Activated CD4-positive, alpha-beta T cell treated with anti-CD3 and anti-CD28 coated beads for 48 hours (primary cell): Measurements from ENCODE around the gene ZIC5.

Experiments used
- DNase-seq: peaks from one replicate; pipeline ENCODE4 v3.0.0-alpha.2; 2020

Gene ZIC5

DNA sequence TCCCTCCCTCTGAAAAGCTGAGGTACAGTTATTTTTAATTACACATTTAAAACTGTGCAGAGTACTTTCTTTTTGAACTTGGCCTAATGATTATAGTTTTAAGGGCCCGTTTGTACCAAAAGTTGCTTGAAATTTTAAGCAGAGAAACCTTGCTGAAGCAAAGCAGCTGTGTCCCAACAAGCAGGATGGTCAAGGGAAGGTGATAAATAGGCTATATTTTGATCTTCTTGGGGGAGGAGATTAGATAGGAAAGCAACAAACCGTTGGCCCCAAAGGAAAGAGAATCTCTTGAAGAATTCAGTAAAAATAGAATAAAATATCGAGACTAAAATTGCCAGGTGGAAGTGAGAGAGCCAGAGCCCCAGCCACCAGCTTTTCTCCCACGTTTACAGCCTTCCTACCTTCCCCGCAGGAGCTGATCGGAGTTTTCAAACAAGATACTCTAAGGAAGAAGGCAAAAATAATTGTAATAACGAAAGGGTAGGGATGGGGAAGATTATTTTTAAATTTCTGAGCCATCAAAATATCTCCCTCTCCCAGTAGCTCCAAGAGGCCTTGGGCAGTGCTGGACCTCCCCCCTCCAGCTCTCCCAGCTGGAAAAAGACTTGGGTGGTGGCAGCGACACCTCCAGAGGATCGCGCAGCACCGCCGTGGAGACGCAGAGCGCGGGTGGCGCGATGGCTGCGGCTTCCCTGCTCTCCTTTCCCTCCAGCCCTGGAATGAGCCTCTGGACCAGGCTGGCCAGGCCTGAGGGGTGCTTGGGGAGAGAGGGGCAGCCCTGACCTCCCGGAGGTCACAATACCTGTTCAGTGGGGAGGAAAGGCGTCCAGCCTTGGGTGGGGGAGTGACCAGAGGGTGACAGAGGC, 15.8 kb upstream of the ZIC5 start:
- DNase-seq: no peak

DNA sequence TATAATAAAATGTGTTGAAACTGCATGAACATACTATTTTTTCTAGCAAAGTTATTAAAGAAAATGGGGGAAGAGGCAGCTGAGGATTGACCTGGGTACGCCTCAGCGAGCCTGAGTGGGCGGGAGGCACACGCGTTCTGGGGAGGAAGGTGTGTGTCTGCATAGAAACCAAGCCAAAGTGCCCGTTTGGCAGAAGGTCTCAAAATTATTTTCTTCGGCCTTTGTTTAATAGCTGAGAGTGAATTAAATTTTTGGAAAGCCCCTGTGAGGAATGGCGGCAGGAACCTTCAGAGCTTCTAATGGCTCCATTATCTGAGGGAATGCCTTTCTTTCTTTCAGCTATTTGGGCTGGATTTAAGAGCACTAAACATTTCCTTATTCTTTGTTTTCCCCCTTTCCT, 15.2 kb upstream of the ZIC5 start:
- no peak for DNase-seq

DNA sequence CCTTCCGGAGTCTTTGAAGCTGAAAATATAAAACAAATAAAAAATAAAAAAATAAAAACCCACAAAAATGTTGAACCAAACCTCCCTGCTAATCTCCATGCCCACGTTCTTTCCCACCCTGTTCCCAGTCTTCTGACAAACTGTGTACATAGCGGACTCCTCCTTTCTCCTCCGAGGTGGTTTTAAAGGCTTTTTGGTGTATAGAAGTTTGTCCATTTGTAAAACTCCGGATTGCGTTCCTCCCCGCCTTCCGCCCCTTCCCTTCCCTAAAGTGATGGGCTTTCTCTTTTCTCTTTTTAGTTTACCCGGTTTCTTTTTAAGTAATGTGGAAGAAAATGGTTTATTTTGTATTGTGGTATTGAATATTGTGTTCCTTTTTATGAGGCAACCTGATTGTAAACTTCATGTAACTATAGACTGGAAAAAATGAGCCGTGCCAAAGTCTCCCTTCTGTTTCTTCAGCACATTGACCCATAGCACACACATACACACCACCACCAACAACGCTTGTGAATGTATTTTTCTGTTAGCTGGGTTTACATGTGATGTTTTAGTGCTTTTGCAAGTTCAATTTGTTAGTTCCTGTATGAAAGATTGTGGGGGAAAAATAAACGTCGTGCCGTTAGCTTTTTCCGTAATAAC, 14.4 kb upstream of the ZIC5 start:
- no peak for DNase-seq

DNA sequence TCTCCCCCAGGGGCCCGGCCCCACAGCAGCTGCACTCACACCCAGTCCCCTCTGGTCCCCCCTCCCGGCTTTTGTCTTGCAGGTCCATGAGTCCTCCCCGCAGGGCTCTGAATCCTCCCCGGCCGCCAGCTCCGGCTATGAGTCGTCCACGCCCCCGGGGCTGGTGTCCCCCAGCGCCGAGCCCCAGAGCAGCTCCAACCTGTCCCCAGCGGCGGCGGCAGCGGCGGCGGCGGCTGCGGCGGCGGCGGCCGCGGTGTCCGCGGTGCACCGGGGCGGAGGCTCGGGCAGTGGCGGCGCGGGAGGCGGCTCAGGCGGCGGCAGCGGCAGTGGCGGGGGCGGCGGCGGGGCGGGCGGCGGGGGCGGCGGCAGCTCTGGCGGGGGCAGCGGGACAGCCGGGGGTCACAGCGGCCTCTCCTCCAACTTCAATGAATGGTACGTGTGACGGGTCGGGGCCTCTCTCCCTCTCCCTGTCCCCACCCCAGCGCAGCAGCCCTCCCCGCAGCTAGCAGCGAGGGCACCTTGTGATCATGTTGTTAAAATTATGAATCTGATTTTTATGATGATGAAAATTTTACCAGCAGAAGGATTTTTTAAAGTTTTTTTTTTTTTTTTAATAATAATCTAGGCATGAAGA, 13.8 kb upstream of the ZIC5 start:
- peak; percentile 24 for DNase-seq

DNA sequence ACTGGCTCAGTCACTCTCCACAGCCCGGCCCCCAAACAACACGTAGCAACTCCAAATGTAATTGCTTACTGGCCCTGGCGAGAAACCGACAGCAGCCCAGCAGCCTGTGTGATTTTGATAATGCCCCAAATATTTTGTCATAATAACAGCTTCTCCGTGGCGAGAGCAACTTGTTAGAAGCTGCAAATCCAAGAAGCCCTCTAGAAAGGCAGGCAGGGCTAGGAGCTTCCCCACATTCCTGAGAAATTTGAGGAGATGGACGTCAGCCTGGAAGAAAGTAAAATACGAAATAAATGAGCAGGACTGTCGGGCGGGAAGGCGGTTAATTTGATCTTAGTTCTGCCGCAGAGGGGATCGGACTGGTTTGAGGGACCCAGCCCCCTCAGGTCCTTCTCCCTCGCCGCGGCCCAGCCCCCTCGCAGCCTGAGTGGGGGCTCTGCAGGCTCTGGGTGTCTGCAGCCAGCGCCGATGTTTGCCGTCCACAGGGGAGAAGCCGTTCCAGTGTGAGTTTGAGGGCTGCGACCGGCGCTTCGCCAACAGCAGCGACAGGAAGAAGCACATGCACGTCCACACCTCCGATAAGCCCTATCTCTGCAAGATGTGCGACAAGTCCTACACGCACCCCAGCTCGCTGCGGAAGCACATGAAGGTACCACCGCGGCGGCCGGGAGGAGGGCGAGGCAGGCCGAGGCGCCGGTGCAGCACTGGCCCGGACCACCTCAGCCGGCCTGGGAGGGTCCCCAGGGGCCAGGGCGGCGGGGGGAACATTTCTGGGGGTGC, 13.1 kb upstream of the ZIC5 start:
- DNase-seq: peak; percentile 35

DNA sequence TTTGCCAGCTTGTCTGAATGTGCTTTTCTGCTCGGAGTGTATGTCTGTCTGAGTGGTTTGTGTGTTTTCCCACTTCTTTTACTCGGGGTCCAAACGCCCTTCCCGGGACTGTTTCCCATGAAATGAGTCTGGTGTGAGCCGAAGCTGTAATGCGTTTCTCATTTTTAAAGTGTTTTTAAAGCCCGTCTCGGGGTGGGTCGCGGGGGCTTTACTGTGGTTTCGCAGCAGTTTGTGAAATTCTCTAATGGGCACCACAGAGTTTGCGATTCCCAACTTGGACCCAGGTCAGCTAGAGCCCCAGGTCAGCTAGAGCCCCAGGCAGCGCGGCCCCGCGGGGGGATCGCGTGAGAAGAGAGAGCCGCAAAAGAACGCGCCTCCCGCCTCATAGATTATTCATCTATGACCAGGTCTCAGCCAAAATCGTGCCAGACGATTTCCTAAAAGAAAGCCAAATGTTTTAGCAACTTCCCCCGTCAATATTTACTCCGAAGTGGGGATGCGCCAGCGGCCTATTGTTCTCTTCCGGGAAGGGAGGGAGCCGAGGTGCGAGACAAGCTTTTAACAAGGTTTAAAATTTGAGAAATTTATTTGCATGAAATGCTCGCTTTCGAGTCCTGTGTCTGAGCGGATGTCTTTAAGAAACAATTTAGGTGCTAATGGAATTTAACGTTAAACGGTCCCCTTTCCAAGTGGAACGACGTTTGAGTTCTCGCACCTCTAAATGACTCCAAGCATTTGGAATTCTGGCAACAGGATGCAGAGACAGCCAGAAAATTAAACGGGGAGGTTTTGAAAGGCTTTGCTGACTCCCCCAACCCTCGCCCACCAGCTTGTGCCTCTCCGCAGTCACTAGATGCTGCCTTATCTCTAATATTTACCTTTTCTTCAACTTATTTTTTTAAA, 12.2 kb upstream of the ZIC5 start:
- DNase-seq: no peak

DNA sequence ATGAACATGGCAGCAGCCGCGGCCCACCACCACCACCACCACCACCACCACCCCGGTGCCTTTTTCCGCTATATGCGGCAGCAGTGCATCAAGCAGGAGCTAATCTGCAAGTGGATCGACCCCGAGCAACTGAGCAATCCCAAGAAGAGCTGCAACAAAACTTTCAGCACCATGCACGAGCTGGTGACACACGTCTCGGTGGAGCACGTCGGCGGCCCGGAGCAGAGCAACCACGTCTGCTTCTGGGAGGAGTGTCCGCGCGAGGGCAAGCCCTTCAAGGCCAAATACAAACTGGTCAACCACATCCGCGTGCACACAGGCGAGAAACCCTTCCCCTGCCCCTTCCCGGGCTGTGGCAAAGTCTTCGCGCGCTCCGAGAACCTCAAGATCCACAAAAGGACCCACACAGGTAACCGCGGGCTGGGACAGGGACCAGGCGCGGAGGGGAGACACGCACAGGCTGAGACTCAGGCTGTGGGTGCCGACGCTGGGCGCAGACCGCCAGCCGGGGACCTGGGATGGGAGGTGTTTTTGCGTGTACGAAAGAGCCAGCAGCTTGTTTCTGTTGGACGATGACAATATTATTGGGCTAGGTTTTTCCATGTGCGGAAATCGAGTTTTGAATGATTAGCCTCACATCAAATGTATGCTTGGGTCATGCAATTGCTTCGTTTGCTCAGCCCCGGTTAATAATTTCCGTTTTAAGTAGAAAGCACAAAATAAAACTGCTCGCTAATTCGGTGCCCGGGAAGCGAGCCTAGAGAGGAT, 11.3 kb upstream of the ZIC5 start:
- DNase-seq: no peak

DNA sequence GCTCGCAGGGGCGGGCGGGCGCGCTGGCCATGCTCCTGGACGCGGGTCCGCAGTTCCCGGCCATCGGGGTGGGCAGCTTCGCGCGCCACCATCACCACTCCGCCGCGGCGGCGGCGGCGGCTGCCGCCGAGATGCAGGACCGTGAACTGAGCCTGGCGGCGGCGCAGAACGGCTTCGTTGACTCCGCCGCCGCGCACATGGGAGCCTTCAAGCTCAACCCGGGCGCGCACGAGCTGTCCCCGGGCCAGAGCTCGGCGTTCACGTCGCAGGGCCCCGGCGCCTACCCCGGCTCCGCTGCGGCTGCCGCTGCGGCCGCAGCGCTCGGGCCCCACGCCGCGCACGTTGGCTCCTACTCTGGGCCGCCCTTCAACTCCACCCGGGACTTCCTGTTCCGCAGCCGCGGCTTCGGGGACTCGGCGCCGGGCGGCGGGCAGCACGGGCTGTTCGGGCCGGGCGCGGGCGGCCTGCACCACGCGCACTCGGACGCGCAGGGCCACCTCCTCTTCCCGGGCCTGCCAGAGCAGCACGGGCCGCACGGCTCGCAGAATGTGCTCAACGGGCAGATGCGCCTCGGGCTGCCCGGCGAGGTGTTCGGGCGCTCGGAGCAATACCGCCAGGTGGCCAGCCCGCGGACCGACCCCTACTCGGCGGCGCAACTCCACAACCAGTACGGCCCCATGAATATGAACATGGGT, 10.6 kb upstream of the ZIC5 start:
- DNase-seq: no peak

DNA sequence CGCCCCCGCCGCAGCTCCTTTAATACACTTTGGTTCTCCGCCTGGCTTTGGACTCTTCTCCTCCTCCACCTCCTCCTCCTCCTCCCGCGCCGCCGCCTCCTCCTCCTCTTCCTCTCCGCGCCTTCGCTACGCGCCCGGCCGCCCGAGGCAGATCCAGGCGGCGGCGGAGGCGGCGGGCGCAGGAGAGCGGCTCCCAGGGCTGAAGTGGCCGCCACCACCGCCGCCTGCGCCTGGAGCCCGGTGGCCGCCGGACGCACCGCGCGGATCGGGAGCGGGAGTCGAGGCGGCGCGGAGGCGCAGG, 10.1 kb upstream of the ZIC5 start, which contains the start of gene ZIC2:
TSS of gene ZIC2 (plus strand) at position 50 of the 301 bp plus-strand sequence. CDS start 281 bp downstream, outside the sequence.
- no peak for DNase-seq

DNA sequence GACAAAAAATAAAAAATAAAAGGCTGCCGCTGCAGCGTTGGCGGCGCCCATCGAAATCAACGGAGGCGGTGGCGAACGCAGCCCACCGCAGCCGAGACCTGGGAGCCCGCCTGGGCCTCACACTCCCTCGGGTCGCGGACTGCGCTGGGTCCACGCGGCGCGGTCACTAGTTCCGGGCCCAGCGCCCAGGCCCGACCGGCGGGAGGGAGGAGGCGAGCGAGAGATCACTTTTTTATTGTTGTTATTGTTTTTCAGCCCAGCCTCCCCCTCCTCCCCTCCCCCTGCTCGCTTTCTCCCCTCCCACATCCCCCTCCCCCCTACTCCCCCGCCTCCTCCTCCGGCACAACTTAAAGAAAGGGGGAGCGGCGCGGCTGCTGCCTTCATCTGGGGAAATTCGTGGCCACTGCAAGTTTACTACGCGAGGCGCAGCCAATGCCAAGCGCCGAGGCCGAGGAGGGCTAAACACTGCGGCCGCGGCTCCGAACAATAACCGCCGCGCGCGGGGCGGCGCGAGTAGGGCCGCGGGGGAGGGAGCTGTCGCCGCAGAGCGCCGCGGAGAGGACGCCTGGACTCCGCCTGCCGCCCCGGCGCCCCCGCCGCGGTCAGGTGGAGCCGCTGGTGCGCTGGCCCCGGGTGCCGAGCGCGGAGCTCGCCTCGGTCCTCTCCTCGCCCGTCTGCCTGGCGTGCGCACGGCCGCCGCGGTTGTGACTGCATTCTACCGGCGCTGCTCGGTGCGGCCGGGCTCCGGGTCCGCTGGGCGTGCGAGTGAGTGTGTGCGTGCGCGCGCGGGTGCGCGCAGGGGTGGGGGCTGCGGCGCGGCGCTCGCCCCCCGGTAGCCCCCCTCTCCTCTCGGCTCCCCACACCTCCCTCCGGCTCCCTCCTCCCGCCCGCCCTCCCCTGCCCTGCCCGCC, 9.5 kb upstream of the ZIC5 start:
- no peak for DNase-seq

DNA sequence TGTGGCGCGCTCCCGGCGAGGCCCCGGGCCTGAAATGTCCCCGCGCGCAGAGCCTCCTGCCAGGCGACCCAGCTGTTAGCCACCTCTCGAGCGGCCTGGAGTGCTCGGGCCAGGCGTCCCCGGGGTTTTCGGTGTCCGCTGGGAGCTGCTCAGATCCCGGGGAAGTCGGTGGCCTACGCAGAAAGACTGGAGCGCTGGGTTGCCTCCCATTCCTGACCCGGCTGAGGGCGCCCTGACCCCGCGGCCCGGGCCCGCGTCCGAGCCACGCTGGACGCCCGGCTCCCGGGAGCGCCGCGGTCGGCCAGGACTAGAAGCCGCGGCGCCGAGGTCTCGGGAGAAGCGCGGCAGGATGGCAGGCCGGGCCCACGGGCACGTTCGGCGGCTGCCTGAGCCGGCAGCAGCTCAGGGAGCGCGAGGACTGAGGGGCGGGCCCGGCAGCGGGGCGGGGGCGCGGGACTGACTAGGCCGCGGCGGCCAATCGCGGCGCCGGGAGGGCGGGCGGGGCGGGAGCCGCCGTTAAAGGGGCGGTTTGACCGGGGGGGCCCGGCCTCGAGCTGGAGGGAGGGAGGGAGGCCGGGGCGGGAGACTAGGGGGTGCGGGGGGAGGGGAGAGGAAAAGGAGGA, 8.7 kb upstream of the ZIC5 start:
- DNase-seq: peak; percentile 71

DNA sequence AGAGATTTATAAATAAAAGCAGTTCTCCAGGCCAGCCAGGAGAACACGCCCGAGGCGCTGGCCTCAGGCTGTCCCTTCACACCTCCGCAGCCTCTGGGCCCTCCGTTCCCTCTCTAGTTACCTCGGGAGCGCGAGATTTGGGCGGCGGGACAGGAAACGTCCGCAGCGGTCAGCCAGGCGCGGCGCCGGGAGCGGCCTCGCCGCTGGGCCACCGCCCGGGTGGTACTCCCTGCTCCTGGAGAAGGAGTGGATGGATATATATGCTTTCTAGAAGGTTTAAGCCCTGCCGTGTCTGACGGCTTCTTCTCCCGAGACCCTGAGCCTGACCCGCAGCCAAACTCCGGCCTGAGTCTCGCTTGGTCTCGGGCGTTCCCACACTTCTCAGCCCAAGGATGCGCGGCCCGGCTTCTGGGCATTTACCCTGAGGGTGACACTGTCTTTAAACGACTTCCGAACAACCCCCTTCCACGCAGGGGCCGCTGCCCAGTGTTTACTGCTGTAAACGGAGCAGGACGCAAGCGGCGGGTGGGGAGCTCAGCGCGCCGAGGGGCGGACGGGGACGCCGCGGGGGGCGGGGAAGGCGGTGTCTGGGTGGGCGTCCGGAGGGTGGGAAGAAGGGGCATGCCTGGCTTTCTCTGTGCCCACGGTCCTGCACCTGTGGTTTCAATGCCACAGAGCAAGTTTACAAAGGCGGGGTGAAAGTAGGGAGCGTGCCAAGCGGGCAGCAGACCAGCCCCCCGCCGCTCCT, 8.1 kb upstream of the ZIC5 start:
- DNase-seq: no peak

DNA sequence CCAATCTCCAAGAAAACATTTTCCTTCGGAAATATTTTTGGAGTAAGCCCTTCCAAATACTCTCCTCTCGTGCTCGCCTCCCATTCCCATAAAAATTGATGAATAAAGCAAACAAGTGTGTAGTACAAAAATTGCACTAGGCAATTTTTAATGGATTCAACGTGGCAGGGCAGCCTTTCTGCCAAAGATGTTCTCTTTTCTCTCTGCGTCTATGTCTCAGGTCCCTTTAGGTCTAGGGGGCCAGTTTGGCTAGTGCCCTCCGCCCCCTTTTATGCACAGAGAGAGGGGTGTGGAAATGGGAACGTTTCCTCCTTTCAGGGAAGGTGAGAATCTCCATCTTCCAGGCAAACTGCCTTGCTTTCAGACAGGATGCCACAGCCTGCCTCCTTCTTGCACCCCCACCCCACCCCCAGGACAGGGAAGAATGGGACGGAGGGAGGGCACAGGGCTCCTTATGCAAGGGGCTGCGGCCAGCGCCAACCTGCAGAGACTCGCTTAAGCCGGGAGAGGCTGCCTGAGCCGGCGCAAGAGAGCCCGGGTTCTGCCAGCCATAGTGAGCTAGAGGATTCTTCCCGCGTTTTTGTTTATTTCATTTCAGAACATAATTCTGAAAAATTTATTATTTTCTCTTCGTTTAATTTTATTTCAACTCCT, 7.4 kb upstream of the ZIC5 start:
- no peak for DNase-seq

DNA sequence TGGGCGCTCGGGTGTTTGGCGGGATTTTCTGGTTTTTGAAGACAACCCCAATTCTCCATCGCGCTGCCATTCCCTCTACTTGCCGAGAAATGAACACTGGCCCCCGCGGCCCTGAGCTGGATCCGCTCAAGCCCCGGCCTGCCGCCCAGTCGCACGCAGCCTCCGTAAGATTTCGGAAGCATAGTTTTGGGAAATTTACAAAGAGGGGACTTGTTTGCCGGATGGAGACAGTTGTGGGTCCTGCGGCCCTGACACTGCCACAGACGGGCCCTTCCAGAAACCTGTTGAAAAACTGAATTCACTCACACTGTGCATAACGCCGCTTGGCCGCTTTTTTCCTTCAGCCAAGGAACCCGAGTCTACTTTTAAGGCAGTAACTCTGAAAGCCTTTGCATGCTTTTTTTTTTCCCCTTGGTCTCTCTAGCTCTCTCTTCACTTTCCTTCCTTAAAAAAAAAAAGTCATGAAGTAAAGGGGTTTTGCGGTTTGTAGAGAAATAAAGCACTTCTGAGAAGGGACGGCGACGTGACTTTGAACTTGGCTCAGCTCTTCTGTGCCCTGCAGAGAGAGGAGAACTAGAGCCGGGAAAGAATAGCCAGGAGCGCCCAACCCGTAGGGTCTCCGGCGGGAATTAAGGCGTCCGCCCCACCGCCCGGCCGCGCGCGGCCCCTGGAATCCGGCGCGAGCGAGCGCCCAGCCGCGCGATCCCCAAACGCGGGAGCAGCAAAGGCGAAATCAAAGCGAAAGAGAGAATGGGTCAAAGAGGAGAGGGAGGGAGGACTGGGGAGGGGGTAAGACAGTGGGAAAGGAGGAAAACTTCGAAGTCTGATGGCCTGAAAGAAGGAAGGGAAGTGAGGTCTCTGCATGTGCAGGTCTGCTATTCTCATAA, 6.6 kb upstream of the ZIC5 start:
- no peak for DNase-seq

DNA sequence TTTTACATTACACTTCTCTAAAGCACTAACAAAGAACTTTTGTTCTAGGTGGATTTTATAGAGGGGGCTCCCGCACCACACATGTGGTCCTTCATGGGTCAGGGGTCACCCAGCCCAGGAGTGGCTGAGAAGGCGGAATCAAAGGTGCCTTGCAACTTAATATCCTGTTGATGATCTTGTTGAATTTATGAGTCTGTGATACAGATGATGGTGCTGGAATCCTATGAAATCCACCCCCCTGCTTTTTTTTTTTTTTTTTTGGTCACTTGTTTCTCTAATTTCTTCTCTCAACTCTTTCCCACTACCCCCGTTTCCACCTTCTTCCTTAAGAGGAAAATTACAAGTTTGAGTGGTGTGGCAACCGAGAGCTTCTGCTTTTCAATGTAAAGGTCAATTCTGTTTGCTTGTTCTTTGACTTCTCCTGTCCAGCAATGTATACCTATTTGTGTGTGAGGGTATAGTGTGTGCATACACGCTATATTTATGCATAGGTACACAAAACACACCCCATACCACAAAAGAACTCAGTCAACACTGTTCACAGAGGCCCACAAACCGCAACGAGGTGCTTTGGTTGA, 5.9 kb upstream of the ZIC5 start:
- no peak for DNase-seq

DNA sequence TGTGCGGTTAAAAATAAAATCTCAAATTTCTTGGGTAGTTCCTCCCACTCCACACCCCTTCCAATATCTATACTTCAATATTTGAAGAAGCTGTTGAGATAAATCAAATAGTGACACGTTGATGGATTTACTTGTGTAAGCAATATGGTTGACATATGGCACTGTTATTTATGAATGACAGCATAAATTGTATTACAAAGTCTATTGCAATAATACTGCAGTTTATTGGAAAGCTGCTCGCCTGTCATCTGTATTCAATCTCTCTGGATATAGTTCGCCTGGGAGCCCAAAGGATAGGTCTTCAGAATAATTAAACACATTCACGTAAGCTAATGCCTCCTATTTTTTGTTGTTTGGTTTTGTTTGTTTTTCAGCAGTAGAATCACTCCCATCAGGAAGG, 5.0 kb upstream of the ZIC5 start:
- no peak for DNase-seq
